C4-2B (cell line): ENCODE results near the gene PLA2G2F.
A peak's percentile ranks its signal among the peaks of the same experiment; 100 is the strongest.

Experiments used
- H3K27ac ChIP-seq: fragments of 450-650 bp; 2 replicates; pipeline ENCODE4 v1.5.1; 2017
- CTCF ChIP-seq: fragments of 450-650 bp; conservative IDR thresholded peaks from 2 replicates; pipeline ENCODE4 v1.5.1; 2017; ENCODE audit warnings: mild to moderate bottlenecking
- ZFX ChIP-seq: fragments of 450-650 bp; IDR thresholded peaks from 2 replicates; pipeline ENCODE4 v1.6.1; 2017

The PLA2G2F gene

GRCh38 chr1:20138346-20138745, 777 bp upstream of the PLA2G2F start:
- no peak for TF ChIP-seq ZFX
- no peak for TF ChIP-seq CTCF
- peak overlapping the region; percentile 59; the same call in 1 of the 2 replicates for H3K27ac ChIP-seq

GRCh38 chr1:20139776-20140612, 871 bp downstream of the PLA2G2F start:
- peak overlapping the region; percentile 59 for H3K27ac ChIP-seq
- TF ChIP-seq CTCF (no peak), ZFX (no peak)

GRCh38 chr1:20141001-20141400, 1.9 kb downstream of the PLA2G2F start:
- H3K27ac ChIP-seq = peak overlapping the region; percentile 59; the same call in 1 of the 2 replicates
- TF ChIP-seq CTCF = no peak
- TF ChIP-seq ZFX = no peak

- no peak overlapping the region; the same call in 1 of the 2 replicates for H3K27ac ChIP-seq
- TF ChIP-seq ZFX (no peak), CTCF (no peak)
These were observed 2.3 kb downstream of the PLA2G2F start for GRCh38 chr1:20141466-20141865.

- no peak overlapping the region for H3K27ac ChIP-seq
- TF ChIP-seq ZFX (no peak), CTCF (no peak)
These were observed 3.0 kb downstream of the PLA2G2F start for GRCh38 chr1:20142001-20142710.

DNA sequence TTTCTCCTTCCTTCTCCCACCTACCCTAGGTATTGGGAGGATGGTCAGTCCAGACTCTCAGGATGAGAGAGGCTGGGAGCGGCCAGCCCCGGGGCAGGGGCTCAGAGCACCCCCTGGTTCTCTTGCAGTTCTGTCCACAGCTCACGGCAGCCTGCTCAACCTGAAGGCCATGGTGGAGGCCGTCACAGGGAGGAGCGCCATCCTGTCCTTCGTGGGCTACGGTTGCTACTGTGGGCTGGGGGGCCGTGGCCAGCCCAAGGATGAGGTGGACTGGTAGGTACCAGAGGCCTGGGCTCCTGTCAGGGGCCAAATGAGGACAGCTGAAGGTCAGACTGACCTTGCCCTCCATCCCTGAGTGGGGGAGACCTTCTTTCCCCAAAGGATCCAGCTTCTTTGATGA, 4.2 kb downstream of the PLA2G2F start:
- H3K27ac ChIP-seq = no peak overlapping the region
- TF ChIP-seq CTCF (no peak), ZFX (no peak)
